ENCODE data around the gene CYBB.

Gene CYBB

DNA sequence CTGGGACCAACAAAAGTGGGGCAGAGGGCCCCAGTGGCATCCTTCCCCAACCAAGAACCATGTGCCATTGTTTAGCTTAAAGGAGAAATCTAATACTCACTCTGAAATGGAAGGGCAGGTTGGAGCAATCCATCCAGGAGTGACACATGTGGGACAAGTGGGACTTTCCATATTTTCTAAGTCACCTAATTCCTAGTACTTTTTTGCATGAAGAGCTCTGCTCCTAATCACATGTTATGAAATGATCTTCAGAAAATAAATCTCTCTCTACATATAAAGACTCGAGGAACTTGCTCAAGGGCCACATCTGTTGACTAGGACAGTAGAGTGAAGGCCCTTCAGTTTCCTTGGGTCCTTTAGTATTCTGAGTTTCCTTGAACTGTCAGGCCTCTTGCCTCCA, 2.5 kb downstream of the CYBB start:
- TF ChIP-seq, protein P1, sequence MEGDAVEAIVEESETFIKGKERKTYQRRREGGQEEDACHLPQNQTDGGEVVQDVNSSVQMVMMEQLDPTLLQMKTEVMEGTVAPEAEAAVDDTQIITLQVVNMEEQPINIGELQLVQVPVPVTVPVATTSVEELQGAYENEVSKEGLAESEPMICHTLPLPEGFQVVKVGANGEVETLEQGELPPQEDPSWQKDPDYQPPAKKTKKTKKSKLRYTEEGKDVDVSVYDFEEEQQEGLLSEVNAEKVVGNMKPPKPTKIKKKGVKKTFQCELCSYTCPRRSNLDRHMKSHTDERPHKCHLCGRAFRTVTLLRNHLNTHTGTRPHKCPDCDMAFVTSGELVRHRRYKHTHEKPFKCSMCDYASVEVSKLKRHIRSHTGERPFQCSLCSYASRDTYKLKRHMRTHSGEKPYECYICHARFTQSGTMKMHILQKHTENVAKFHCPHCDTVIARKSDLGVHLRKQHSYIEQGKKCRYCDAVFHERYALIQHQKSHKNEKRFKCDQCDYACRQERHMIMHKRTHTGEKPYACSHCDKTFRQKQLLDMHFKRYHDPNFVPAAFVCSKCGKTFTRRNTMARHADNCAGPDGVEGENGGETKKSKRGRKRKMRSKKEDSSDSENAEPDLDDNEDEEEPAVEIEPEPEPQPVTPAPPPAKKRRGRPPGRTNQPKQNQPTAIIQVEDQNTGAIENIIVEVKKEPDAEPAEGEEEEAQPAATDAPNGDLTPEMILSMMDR (IDR thresholded peaks at IDR 0.05; ENCODE audit: insufficient read depth, low read depth, low read length, missing control alignments): no peak
- no peak for DNase-seq (ENCODE audit: low read depth)
- no peak overlapping the region for H3K4me3 ChIP-seq (ENCODE audit: low read length)

GRCh38 chrX:37783305-37783704, 3.4 kb downstream of the CYBB start:
- TF ChIP-seq, protein P1 (IDR thresholded peaks at IDR 0.05; ENCODE audit: insufficient read depth, low read depth, low read length, missing control alignments): no peak
- no peak for DNase-seq (ENCODE audit: low read depth)
- no peak overlapping the region for H3K4me3 ChIP-seq (ENCODE audit: low read length)

- TF ChIP-seq, protein P1 (IDR thresholded peaks at IDR 0.05; ENCODE audit: insufficient read depth, low read depth, low read length, missing control alignments): no peak
Measured at GRCh38 chrX:37785569-37785968, 5.7 kb downstream of the CYBB start.

DNA sequence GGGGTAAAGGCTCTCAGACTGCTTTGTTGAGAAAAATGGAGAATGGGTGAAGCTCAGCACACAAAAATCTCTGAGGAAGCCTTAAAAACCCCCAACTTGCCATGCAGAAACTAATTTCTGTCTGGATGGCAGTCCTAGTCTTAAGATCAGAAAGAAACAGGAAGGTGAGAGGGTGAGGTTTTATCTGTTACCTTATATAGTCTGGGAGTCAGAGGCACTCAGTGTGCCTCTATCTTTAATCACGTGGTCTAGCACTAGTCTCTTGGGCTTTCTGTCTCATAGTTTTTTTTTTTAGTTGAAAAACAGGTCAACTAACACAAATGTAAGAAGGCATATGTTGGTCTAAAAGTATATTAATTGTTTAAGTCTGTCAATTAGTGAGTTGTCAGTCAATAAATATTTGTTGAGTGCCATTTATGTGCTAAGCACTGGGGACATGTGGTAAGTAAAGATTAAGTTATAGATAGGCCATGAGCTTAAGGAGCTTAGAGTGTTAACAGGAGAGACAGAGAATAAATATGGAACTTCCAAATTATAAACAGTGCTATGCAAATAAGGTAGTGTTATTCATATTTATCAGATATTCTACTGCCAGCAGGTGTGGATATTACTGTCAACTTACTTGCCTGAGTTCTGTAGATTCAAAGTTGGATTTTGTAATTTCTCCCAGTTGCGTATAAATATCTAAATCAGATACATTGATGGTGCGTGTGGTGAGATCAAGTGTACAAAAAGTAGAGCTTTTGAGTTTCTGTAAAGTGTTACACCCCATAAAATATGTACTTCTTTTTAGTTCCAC, 7.0 kb downstream of the CYBB start:
- no peak overlapping the region for H3K4me3 ChIP-seq (ENCODE audit: low read length)
- TF ChIP-seq, protein P1 (IDR thresholded peaks at IDR 0.05; ENCODE audit: insufficient read depth, low read depth, low read length, missing control alignments): no peak
- no peak for DNase-seq (ENCODE audit: low read depth)

More at GRCh38 chrX:37785569-37785968, 5.7 kb downstream of the CYBB start:
- H3K4me3 ChIP-seq (ENCODE audit: low read length): no peak overlapping the region
- peak; percentile 36 for DNase-seq (ENCODE audit: low read depth)

DNA sequence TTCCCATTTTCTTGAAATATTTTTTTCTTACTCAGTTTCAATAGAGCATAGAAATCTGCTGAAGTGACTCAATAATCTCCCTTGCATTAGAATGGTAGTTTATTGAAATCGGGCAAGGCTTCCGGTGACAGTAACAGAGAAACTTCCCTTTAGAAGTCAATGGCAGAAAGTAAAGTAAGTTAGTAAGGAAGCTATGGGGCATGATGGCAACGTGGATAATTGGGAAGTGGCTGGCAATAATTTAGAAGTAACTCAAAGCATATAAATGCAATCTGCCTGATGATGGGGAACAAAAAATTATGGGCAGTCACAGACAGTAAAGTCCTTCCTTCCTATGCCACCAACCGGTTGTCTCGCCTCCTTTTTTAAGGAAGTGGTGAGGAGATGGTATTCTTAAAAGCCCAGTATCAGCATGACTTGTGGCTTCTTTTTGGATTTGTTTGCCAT, 7.6 kb downstream of the CYBB start:
- DNase-seq (ENCODE audit: low read depth): no peak

DNA sequence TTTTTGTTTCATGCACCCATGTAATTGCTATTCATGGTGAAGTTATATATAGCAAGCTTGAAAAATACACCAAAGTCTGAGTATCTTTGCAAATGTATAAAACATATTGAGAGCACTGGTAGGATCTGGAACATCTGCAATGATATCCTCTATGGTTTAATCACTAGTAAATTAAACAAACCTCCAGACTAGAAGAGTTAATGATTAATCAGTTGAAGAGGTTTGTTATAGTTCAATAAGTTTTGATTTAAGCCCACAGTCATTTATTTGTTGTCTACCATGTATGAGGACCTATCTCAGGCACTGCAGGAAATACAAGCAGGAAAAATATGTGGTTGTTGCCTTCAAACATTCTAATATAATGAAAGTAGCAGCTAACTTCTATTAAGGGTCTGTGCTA, 16.5 kb downstream of the CYBB start:
- TF ChIP-seq, protein P1 (IDR thresholded peaks at IDR 0.05; ENCODE audit: insufficient read depth, low read depth, low read length, missing control alignments): no peak
- DNase-seq (ENCODE audit: low read depth): no peak
- H3K4me3 ChIP-seq (ENCODE audit: low read length): no peak overlapping the region

More for the DNA sequence above, 7.6 kb downstream of the CYBB start:
- TF ChIP-seq, protein P1 (IDR thresholded peaks at IDR 0.05; ENCODE audit: insufficient read depth, low read depth, low read length, missing control alignments): no peak
- no peak overlapping the region for H3K4me3 ChIP-seq (ENCODE audit: low read length)

- no peak overlapping the region for H3K4me3 ChIP-seq (ENCODE audit: low read length)
- DNase-seq (ENCODE audit: low read depth): no peak
Measured at GRCh38 chrX:37796805-37797204, 16.9 kb downstream of the CYBB start.

More at GRCh38 chrX:37796805-37797204, 16.9 kb downstream of the CYBB start:
- TF ChIP-seq, protein P1 (IDR thresholded peaks at IDR 0.05; ENCODE audit: insufficient read depth, low read depth, low read length, missing control alignments): no peak
